Stimulated activated naive B cell treated with anti-CD40 and anti-IgM and Interleukin-4, amounts not matched to agents 10 μg/mL and 1 μg/mL and 100 μg/mL, for 72 hours (primary cell): ENCODE data around the gene C1QTNF8.
"Not testable (repeated sequence)": the region's sequence is repeated elsewhere in the genome, so short reads cannot be mapped to it uniquely, and the experiment has no call there.

Experiments used
- ATAC-seq, 2 donors: fragments of 150-1000 bp; cut with Tn5 transposase; replicated peaks; 2 replicates each; pipeline ENCODE4 v1.10.0; 2021; ENCODE audit warnings: moderate library complexity in 1 of 2
- DNase-seq: peaks from one replicate; pipeline ENCODE4 v3.0.0; 2021
- H3K27ac Mint-ChIP-seq: one replicate; pipeline ENCODE4 v1.8.0; 2022; ENCODE audit warnings: mild to moderate bottlenecking, mixed read lengths
- H3K27me3 Mint-ChIP-seq, 2 donors: one replicate each; pipeline ENCODE4 v1.8.0; 2022; ENCODE audit warnings: mixed read lengths in 2 of 2
- H3K36me3 Mint-ChIP-seq, 2 donors: one replicate each; pipeline ENCODE4 v1.8.0; 2022; ENCODE audit warnings: mixed read lengths in 2 of 2, mild to moderate bottlenecking in 1 of 2
- H3K4me1 Mint-ChIP-seq, 2 donors: one replicate each; pipeline ENCODE4 v1.8.0; 2022; ENCODE audit warnings: mixed read lengths in 2 of 2, mild to moderate bottlenecking in 1 of 2
- H3K4me3 Mint-ChIP-seq, 2 donors: one replicate each; pipeline ENCODE4 v1.8.0; 2022; ENCODE audit warnings: mild to moderate bottlenecking in 2 of 2, mixed read lengths in 2 of 2, moderate library complexity in 1 of 2
- H3K9me3 Mint-ChIP-seq, 2 donors: one replicate each; pipeline ENCODE4 v1.8.0; 2022; ENCODE audit warnings: mixed read lengths in 2 of 2, mild to moderate bottlenecking in 1 of 2

Gene C1QTNF8

GRCh38 chr16:1097800-1098199 lies 1.8 kb upstream of the C1QTNF8 start:
- Mint-ChIP-seq H3K9me3 (peaks cover 0 to 3% of the 10 kb centered on the region in 2 donors), H3K27me3 (peaks cover 15 to 16% of the 10 kb centered on the region in 2 donors), H3K36me3 (peaks cover 0 to 4% of the 10 kb centered on the region in 2 donors), H3K4me1 (peaks cover 2 to 4% of the 10 kb centered on the region in 2 donors), H3K4me3 (no peak overlapping the region), H3K27ac (no peak overlapping the region)
- ATAC-seq: no peak
- no peak for DNase-seq

- Mint-ChIP-seq H3K4me1 (peaks cover 2 to 4% of the 10 kb centered on the region in 2 donors), H3K27ac (no peak overlapping the region), H3K27me3 (peaks cover 15 to 16% of the 10 kb centered on the region in 2 donors), H3K36me3 (peaks cover 0 to 4% of the 10 kb centered on the region in 2 donors), H3K4me3 (no peak overlapping the region), H3K9me3 (peaks cover 0 to 3% of the 10 kb centered on the region in 2 donors)
- DNase-seq: no peak
- peak in 1 of 2 donors; percentile 28 for ATAC-seq
These were observed 1.1 kb upstream of the C1QTNF8 start for GRCh38 chr16:1097156-1097555.

DNA sequence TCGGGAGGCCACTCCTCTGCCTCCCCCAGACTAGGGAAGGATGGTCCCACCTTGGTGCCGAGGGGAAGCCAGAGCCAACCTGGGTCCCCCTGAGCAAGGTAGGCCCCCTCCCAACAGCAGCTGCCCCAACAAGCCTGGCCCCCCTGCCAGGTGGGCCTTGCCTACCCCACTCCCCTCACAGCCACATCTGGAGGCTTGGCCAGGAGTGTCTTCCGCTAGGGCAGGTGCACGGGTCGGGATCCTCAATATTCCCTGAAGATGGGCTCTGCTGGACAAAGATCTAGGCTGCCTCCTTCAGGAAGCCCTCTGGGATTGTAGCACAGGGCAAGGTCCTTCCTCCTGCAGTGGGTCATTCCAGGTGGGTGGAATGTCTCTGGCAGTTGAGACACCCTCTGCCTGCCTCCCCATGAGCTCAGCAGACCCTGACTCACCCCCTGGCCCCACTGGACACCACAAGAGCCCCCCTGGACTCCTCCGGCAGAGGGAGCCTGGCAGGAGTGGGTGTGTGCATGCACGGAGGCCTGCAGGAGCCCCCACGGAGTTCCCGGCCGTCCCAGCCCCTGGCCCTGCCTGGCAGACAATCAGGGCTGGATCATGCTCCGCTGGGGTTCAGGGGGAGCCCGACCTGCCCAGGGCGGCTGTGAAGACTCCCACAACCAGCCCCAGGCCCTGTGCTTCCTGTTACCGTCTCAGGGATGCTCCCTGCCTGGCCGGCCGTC lies 435 bp downstream of the C1QTNF8 start:
- DNase-seq (no peak), ATAC-seq (no peak)
- H3K4me3 Mint-ChIP-seq: no peak overlapping the region
- peaks cover 2 to 4% of the 10 kb centered on the region in 2 donors for H3K4me1 Mint-ChIP-seq
- H3K9me3 Mint-ChIP-seq: peaks cover 0 to 3% of the 10 kb centered on the region in 2 donors
- H3K27me3 Mint-ChIP-seq: peaks cover 8 to 9% of the 10 kb centered on the region in 2 donors
- H3K36me3 Mint-ChIP-seq: peaks cover 0 to 4% of the 10 kb centered on the region in 2 donors
- H3K27ac Mint-ChIP-seq: no peak overlapping the region

- peaks cover 0 to 3% of the 10 kb centered on the region in 2 donors for H3K9me3 Mint-ChIP-seq
- ATAC-seq (no peak), DNase-seq (no peak)
- H3K4me1 Mint-ChIP-seq: peaks cover 2 to 4% of the 10 kb centered on the region in 2 donors
- H3K27ac Mint-ChIP-seq: no peak overlapping the region
- H3K4me3 Mint-ChIP-seq: no peak overlapping the region
- H3K27me3 Mint-ChIP-seq: peaks cover under 1 to 4% of the 10 kb centered on the region in 2 donors
- peaks cover 0 to 4% of the 10 kb centered on the region in 2 donors for H3K36me3 Mint-ChIP-seq
These were observed 1.2 kb downstream of the C1QTNF8 start for GRCh38 chr16:1094601-1095449.

DNA sequence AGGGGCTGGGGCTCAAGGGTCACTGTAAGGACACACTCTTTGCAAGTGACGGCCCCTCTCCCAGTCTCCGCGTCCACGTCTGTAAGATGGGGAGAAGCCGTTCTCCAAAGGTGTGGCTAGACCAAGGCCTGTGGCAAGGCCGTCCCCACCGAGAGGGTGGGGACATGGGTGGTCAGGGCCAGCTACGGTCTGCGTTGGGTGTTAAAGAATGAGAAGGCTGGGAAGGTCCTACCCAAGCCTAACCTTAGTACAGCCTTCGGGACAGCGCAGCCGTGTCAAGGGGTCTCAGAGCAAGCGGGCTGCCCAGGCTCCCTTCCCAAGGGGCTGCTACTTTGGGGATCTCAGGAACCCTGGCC lies 1.9 kb downstream of the C1QTNF8 start:
- no peak for ATAC-seq
- Mint-ChIP-seq H3K27ac (no peak overlapping the region), H3K4me1 (peaks cover 0 to 4% of the 10 kb centered on the region in 2 donors)

GRCh38 chr16:1093284-1094123 lies 2.5 kb downstream of the C1QTNF8 start:
- Mint-ChIP-seq H3K27me3 (peaks cover 6 to 8% of the 10 kb centered on the region in 2 donors), H3K4me1 (peaks cover 0 to 4% of the 10 kb centered on the region in 2 donors), H3K9me3 (peaks cover 0 to 3% of the 10 kb centered on the region in 2 donors), H3K27ac (no peak overlapping the region), H3K4me3 (no peak overlapping the region), H3K36me3 (peaks cover 0 to 4% of the 10 kb centered on the region in 2 donors)
- peak; percentile 41 to 61 for ATAC-seq
- no peak for DNase-seq

More for the DNA sequence above, 1.9 kb downstream of the C1QTNF8 start:
- Mint-ChIP-seq H3K4me3 (no peak overlapping the region), H3K9me3 (peaks cover 0 to 3% of the 10 kb centered on the region in 2 donors), H3K36me3 (peaks cover 0 to 4% of the 10 kb centered on the region in 2 donors), H3K27me3 (peaks cover 3% of the 10 kb centered on the region in 2 donors)
- DNase-seq: no peak

- DNase-seq, H3K4me3 Mint-ChIP-seq, H3K9me3 Mint-ChIP-seq, H3K4me1 Mint-ChIP-seq, ATAC-seq, H3K36me3 Mint-ChIP-seq, H3K27me3 Mint-ChIP-seq, H3K27ac Mint-ChIP-seq: not testable (repeated sequence)
These were observed 3.3 kb downstream of the C1QTNF8 start for GRCh38 chr16:1092685-1093283.

GRCh38 chr16:1091992-1092552 lies 4.0 kb downstream of the C1QTNF8 start:
- Mint-ChIP-seq H3K27ac (no peak overlapping the region), H3K9me3 (peaks cover 0 to 3% of the 10 kb centered on the region in 2 donors), H3K4me3 (no peak overlapping the region), H3K27me3 (peaks cover 8 to 10% of the 10 kb centered on the region in 2 donors), H3K36me3 (peaks cover 0 to 4% of the 10 kb centered on the region in 2 donors), H3K4me1 (peaks cover 0 to 4% of the 10 kb centered on the region in 2 donors)
- DNase-seq (no peak), ATAC-seq (no peak)

DNA sequence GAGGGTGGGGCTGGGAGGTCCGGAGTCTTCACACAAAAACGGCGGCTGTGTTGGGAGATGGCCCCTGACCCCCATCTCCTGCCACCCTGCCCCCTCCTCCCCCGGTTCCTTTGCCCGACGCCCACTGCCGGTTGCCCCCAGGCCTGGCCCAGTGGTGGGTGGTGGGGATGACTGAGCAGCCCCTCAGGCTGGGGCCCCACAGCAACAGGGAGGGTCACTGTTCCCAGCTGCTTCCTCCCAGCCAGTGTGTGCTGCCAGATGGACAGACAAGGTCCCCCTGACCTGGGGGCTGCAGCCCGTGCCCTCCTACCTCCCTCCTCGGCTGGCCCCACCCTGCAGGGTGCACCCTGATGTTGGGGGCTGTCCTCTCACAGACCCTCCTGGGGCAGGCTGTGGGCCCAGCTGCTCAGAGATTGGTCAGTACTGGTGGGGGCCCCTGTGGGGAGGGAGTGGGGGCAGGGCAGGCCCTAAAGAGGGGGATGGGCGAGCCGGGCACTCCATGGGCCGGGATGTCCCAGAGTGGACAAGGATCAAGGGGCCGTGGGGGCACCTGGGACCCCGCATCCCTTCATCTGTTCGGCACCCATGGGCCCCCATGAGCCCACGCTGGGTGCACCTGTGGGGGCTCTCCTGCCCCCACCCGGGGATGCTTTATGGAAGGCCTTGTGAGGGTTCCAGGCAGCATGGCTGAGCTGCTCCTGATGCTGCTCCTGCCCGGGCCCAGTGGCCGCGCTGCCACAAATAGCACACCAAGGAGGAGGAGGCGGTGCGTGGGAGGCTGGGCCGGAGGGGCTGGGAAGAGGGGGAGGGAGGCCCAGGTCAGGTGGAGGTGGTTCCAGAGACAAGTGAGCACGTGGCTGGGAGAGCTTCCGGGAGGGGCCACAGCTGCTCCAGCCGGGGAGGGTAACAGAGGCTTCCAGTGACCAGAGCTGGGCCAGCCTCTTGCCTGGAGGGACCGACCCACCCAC lies 5.1 kb downstream of the C1QTNF8 start:
- ATAC-seq: no peak

GRCh38 chr16:1089822-1090619 lies 6.0 kb downstream of the C1QTNF8 start:
- Mint-ChIP-seq H3K9me3 (peaks cover 9 to 11% of the 10 kb centered on the region in 2 donors), H3K36me3 (peaks cover 7 to 8% of the 10 kb centered on the region in 2 donors)
- ATAC-seq: no peak

More for the DNA sequence above, 5.1 kb downstream of the C1QTNF8 start:
- Mint-ChIP-seq H3K27me3 (peaks cover 8 to 12% of the 10 kb centered on the region in 2 donors), H3K4me3 (no peak overlapping the region), H3K9me3 (peaks cover 0 to 3% of the 10 kb centered on the region in 2 donors), H3K27ac (no peak overlapping the region), H3K4me1 (peaks cover 0 to 4% of the 10 kb centered on the region in 2 donors), H3K36me3 (peaks cover 0 to 4% of the 10 kb centered on the region in 2 donors)
- no peak for DNase-seq

DNA sequence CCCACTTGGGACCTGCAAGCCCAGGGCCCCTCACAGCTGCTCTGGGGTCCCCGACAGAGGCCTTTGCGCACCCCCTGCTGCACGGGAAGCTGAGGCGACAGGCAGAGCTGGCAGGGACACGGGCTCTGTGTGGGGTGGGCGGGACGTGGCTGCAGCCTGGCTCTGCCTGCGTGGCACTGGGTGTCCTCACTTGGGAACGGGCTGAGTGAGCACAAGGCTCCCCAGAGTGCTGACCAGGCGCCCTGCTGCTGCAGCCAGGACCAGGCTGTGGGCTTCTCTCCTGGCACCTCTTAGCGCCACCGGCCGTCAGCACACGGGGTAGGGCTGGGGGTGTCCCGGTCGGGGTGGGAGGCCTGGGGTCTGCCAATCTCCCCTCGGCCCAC lies 6.6 kb downstream of the C1QTNF8 start:
- no peak for ATAC-seq
- peaks cover 8% of the 10 kb centered on the region in 2 donors for H3K36me3 Mint-ChIP-seq
- peaks cover 11 to 15% of the 10 kb centered on the region in 2 donors for H3K9me3 Mint-ChIP-seq
- DNase-seq: no peak
- no peak overlapping the region for H3K27ac Mint-ChIP-seq
- peaks cover 0 to 4% of the 10 kb centered on the region in 2 donors for H3K4me1 Mint-ChIP-seq
- H3K27me3 Mint-ChIP-seq: peaks cover 19 to 22% of the 10 kb centered on the region in 2 donors
- H3K4me3 Mint-ChIP-seq: no peak overlapping the region

More at GRCh38 chr16:1089822-1090619, 6.0 kb downstream of the C1QTNF8 start:
- peaks cover 0 to 4% of the 10 kb centered on the region in 2 donors for H3K4me1 Mint-ChIP-seq
- H3K27ac Mint-ChIP-seq: no peak overlapping the region
- H3K4me3 Mint-ChIP-seq: no peak overlapping the region
- no peak for DNase-seq
- peaks cover 17 to 20% of the 10 kb centered on the region in 2 donors for H3K27me3 Mint-ChIP-seq
